AG10803 (cell line): ENCODE measurements around the gene EDC3.

ENCODE experiments used
- DNase-seq: peaks from one replicate; pipeline ENCODE4 v3.0.0; 2010; ENCODE audit warnings: low read depth
- H3K4me3 ChIP-seq: 2 replicates; pipeline ENCODE4 v1.5.1; 2011; ENCODE audit warnings: mild to moderate bottlenecking, low read length, control low read depth
- TF ChIP-seq, protein P1 (sequence below): conservative IDR thresholded peaks from 2 replicates; pipeline ENCODE4 v1.5.1; 2011; ENCODE audit warnings: mild to moderate bottlenecking, low read length, control low read depth, inconsistent platforms

Gene EDC3

DNA sequence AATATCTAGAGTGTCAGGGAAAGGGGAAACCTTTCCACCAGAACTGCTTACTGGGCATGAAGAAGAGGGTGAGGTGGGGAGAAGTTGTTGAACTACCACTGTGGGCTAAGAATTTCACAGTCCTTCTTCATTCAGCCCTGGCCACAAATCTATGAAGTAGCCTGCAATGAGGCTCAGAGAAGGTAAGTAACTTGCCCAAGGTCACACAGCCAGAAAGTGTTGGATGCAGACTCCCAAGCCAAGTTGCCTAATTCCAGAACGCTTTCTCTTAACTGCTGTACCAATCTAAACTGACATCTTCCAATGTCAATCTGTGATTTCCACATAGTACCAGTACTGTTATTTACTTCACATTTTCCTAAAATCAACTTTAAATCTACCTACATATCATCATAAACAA is 27.4 kb upstream of the EDC3 start:
- H3K4me3 ChIP-seq = no peak overlapping the region
- no peak for DNase-seq
- TF ChIP-seq, protein P1, sequence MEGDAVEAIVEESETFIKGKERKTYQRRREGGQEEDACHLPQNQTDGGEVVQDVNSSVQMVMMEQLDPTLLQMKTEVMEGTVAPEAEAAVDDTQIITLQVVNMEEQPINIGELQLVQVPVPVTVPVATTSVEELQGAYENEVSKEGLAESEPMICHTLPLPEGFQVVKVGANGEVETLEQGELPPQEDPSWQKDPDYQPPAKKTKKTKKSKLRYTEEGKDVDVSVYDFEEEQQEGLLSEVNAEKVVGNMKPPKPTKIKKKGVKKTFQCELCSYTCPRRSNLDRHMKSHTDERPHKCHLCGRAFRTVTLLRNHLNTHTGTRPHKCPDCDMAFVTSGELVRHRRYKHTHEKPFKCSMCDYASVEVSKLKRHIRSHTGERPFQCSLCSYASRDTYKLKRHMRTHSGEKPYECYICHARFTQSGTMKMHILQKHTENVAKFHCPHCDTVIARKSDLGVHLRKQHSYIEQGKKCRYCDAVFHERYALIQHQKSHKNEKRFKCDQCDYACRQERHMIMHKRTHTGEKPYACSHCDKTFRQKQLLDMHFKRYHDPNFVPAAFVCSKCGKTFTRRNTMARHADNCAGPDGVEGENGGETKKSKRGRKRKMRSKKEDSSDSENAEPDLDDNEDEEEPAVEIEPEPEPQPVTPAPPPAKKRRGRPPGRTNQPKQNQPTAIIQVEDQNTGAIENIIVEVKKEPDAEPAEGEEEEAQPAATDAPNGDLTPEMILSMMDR = no peak

DNA sequence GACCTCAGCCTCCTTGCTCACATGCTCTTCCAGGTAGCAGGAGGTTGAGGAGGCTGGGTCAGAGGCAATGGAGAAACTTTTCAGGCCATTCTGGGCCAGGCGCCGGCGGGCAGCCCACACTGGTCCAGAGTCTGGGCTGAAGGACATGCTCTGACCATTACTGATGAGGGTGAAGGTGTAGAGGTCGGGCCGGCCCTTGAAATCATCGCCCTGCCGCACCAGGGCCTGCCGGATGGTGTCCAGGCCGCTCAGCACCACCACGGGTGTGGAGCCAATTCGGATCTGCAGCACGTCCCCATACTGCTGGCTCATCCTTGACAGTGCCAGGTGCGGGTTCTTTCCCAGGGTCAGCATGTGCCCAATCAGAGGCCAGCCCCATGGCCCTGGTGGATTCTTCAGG is 26.8 kb upstream of the EDC3 start:
- DNase-seq = no peak
- TF ChIP-seq, protein P1 = no peak
- H3K4me3 ChIP-seq = no peak overlapping the region

DNA sequence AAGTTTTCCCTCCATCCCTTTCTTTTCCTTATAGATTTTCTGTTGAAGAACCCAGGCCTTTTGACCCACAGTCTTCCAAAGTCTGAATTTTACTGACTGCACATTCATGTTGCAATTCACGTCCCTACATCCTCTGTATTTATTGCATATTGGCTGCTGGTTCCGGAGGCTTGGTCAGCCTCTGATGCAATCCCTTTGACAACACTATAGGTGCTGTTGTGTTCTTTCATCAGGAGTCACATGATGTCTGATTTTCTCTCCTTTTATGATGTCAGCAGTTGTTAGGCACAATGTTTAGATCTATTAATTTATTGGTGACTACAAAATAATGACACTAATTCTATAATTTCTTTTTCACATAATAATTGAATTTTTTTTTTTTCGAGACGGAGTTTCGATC is 20.8 kb upstream of the EDC3 start:
- DNase-seq = no peak
- H3K4me3 ChIP-seq = no peak overlapping the region
- TF ChIP-seq, protein P1 = no peak

DNA sequence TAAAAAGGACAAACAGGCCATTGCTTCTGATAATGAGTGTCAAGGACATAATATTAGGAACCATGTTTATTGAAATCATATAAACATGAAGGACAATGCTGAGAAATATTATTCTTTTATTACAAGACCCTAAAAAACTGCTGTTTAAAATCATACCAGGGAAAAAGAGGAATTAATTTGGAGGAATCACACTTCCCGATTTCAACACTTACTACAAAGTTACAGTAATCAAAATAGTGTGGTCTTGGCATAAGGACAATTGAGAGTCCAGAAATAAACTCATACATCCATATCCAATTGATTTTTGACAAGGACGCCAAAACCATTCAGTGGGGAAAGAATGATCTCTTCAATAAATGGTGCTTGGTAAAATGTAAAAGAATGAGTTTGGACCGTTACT is 16.5 kb upstream of the EDC3 start:
- TF ChIP-seq, protein P1 = no peak
- H3K4me3 ChIP-seq = no peak overlapping the region
- no peak for DNase-seq

DNA sequence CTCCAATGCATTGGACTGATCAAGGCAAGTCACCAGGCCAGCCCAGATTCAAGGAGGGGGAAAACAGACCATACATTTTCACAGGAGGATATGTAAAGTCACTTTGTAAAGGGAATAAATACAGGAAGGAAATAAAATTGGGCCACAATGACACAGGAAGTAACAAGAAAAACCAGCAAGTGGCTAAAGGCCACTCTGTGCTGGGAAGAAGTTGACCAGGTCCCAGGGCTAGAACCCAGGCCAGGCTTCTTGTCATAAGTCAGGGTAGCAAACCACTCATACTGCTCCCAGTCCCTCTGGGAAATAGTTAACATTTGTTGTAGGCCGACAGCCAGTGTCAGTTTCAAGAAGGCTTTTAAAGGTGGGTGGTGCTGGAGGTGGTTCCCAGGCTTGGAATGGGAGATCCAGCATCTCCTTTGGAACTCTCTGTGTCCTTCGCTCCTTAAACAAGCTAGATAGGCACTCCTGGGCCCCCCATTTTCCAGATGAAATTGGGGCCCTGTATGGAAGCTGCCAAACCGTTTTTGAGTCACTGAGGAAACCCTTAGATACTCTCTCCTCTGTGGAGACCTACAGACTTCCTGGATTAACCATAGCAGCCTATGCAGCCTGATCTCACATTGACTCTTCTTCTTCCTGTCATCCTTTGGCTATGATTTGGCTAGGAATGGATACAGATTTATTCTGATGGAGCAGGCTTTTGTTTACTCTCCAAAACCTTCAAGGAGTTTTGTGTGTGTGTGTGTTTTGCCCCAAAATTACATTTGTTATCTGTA is 14.7 kb upstream of the EDC3 start:
- TF ChIP-seq, protein P1 = no peak
- no peak for DNase-seq
- no peak overlapping the region for H3K4me3 ChIP-seq

DNA sequence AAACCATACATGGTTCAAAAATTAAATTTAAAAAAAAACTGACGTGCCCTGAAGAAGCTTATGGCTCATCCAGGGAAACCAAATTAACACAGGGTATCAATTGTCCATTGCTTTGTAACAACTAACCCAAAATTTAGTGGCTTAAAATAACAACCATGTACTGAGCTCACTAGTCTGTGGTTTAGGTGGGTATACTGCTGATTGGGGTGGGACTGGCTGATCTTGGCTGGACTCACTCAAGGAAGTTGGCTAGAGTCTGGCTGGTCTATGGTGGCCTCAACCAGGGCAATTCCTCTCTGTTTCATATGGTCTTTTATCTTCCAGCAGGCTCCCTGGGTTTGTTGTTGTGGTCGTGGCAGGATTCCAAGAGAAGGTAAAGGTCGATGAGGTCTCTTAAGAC is 14.1 kb upstream of the EDC3 start:
- TF ChIP-seq, protein P1 = no peak

DNA sequence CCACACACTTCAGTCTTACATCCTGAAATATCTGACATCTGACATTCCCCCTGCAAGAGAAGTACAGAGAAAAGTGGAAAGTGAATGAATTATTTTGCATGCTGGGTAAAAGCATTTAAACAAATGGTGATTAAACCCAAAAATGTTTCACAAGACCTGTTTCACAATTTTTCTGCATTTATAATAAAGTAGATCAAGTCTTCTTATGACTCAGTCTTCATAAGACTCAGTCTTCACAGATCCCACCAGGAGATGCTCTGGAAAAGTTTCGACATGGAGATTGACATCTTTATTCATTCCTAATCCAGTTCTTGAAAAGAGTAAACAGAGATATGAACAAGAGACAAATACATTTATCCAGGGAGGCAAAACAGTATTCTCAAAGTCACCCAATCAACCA is 13.2 kb upstream of the EDC3 start:
- peak; percentile 15 for DNase-seq
- H3K4me3 ChIP-seq = no peak overlapping the region
- TF ChIP-seq, protein P1 = no peak

More for the DNA sequence above, 14.1 kb upstream of the EDC3 start:
- DNase-seq = no peak
- no peak overlapping the region for H3K4me3 ChIP-seq
